ENCODE results near the gene GRPEL2. TPM values are rescaled to one million over a fixed set of nuclear protein-coding genes. Genes with fewer than 3 reads are reported as not detected.

The GRPEL2 gene
- total RNA-seq, 2 experiments from 2014 or later = 27.2 to 27.3 TPM

DNA sequence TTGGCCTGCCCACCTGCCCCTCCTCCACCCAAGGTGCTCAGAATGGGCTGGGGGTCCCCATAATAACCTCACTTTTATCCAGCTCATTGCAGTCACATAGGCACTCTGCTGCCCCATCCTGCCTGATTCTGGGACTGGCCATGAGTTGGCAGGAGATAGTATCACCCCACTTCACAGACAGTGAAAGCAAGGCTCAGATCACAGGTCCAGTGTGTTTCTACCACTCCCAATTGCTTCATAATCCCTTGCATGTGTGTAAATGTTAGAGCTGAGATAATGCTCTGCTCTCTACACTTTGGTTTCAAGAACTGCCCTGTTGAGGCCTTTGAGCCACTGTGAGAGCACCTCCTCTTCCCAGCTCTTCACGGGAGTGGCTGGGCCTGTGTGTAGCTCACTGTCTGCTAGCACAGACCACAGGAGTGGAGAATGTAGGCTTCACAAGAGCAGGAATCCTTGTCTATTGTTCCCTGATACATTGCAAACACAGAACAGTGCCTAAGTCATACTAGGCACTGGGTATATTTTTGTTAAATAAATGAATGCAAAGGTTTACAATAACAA lies 20.9 kb downstream of the GRPEL2 start:
- CTCF ChIA-PET = interaction anchor here (1.1 to 9.8 kb wide), 12 partner anchors 10 to 185 kb away, joined by 3 to 245 read pairs (median 10); partner anchors contain the start of genes CSNK1A1, GRPEL2 and PCYOX1L
- H3K4me3 Mint-ChIP-seq = no peak overlapping the region
- DNase-seq (no peak), ATAC-seq (no peak)
- no peaks in the 10 kb centered on the region for H3K27me3 Mint-ChIP-seq
- no peaks in the 10 kb centered on the region for H3K9me3 Mint-ChIP-seq (ENCODE audit: low read depth)
- H3K36me3 Mint-ChIP-seq = peaks cover 9% of the 10 kb centered on the region
- no peak overlapping the region for H3K27ac Mint-ChIP-seq
- H3K4me1 Mint-ChIP-seq = peaks cover 6% of the 10 kb centered on the region

DNA sequence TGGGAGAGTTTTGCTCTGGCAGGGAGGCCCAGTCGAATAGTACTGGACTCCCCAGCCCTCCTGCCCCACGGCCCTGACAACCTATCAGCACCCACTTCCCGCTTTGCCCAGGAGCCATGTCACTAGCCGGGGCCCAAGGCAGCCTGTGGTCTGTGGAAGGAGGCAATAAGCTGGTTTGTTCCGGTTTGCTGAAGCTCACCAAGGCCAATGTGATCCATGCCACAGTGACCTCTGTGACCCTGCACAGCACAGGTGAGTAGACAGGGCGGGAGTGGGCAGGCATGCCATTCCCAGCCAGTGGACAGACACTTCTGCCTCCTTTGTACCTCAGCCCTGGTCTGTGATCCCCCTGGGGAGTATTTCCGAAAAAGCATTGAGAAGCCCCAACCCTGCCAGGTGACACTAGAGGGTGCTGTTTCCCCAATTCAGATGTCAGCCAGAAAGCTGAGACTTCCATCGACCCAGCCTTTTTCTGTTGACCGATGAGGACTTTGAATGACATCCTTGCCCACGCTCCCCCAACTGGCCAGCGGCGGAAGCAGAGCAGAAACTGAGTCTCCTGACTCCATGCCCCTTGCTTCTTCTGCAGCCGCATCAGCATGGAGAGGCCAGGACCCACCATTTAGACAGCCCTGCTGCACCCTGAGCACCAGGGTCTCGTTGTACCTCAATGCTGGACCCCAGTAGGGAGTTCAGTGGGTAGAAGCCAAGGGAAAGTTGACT lies 22.1 kb downstream of the GRPEL2 start:
- ATAC-seq (peak; percentile 72), DNase-seq (peak; percentile 66)
- no peaks in the 10 kb centered on the region for H3K9me3 Mint-ChIP-seq (ENCODE audit: low read depth)
- no peaks in the 10 kb centered on the region for H3K27me3 Mint-ChIP-seq
- peaks cover 9% of the 10 kb centered on the region for H3K36me3 Mint-ChIP-seq
- H3K27ac Mint-ChIP-seq = no peak overlapping the region
- CTCF ChIA-PET = interaction anchor here (0.6 to 9.8 kb wide), 26 partner anchors 9 to 183 kb away, joined by 3 to 245 read pairs (median 4); partner anchors contain the start of genes CSNK1A1, GRPEL2 and PCYOX1L
- no peak overlapping the region for H3K4me3 Mint-ChIP-seq
- peaks cover 6% of the 10 kb centered on the region for H3K4me1 Mint-ChIP-seq

DNA sequence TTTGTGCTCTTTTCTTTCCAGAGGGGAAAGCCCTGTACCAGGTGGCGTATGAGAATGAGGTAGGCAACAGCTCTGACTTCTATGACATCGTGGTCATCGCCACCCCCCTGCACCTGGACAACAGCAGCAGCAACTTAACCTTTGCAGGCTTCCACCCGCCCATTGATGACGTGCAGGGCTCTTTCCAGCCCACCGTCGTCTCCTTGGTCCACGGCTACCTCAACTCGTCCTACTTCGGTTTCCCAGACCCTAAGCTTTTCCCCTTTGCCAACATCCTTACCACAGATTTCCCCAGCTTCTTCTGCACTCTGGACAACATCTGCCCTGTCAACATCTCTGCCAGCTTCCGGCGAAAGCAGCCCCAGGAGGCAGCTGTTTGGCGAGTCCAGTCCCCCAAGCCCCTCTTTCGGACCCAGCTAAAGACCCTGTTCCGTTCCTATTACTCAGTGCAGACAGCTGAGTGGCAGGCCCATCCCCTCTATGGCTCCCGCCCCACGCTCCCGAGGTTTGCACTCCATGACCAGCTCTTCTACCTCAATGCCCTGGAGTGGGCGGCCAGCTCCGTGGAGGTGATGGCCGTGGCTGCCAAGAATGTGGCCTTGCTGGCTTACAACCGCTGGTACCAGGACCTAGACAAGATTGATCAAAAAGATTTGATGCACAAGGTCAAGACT lies 22.8 kb downstream of the GRPEL2 start:
- CTCF ChIA-PET = interaction anchor here (0.6 to 9.8 kb wide), 28 partner anchors 7 to 183 kb away, joined by 3 to 245 read pairs (median 4); partner anchors contain the start of genes CSNK1A1, GRPEL2 and PCYOX1L
- ATAC-seq (no peak), DNase-seq (no peak)
- H3K9me3 Mint-ChIP-seq (ENCODE audit: low read depth) = no peaks in the 10 kb centered on the region
- peaks cover 6% of the 10 kb centered on the region for H3K4me1 Mint-ChIP-seq
- no peaks in the 10 kb centered on the region for H3K27me3 Mint-ChIP-seq
- H3K27ac Mint-ChIP-seq = peak overlapping the region; percentile 45
- peaks cover 6% of the 10 kb centered on the region for H3K36me3 Mint-ChIP-seq
- no peak overlapping the region for H3K4me3 Mint-ChIP-seq

DNA sequence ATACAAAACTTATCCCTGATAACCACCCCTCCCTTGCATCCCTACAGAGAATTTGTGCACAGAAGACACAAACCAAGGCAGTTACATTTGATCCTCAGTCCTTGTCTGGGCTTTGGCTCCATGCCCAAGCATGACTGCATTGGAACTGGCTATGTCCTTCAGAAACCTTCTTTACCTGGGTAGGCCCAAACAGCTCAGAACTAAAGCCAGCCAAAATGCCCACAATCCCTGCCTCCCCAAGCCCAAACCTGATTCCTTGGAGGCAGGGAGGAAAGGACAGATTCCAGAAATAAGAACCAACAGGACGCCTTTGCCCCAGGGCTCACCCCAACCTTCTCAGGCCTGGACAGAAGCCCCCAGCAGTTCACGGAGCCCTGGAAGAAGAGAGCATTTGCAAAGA lies 25.6 kb downstream of the GRPEL2 start:
- ATAC-seq (no peak), DNase-seq (no peak)
- H3K4me1 Mint-ChIP-seq = peaks cover 6% of the 10 kb centered on the region
- no peaks in the 10 kb centered on the region for H3K9me3 Mint-ChIP-seq (ENCODE audit: low read depth)
- H3K4me3 Mint-ChIP-seq = no peak overlapping the region
- H3K27ac Mint-ChIP-seq = no peak overlapping the region
- H3K27me3 Mint-ChIP-seq = no peaks in the 10 kb centered on the region
- peaks cover 6% of the 10 kb centered on the region for H3K36me3 Mint-ChIP-seq
- CTCF ChIA-PET = interaction anchor here (1.0 to 9.8 kb wide), 13 partner anchors 8 to 179 kb away, joined by 3 to 245 read pairs (median 5); partner anchors contain the start of genes GRPEL2, IL17B and PCYOX1L

DNA sequence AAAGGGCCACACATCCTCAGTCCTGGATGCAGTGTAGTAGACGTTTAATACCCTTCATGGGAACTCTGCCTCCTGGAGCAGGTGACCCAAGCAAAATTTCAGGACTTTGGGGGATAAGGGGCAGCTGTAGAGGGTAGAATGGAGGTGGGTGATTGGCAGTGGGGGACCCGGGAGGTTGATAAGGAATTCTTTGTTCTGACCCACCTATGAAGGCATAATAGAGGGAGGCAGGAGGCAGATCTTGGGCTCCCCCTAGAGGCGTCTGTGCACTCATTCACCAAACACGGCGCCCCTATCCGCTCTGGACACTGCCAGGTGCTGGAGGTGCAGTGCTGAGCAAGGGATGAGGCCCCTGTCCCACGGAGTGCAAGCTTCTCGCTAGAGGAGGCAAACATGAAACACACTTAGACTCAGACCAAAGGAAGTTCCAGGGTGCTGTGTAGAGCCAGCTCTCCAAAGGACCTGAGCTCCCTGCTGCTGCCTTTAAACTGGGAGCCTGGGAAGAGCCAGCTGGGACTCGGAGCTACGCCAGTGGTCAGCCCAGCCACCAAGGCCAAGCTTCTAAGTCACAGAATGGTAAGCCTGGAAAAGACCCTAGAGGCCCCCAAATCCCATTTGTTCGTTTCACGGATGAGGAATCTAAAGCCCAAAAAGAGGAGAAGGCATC lies 26.1 kb downstream of the GRPEL2 start:
- DNase-seq = peak; percentile 76
- no peaks in the 10 kb centered on the region for H3K27me3 Mint-ChIP-seq
- no peak overlapping the region for H3K27ac Mint-ChIP-seq
- CTCF ChIA-PET = interaction anchor here (0.6 to 9.8 kb wide), 24 partner anchors 8 to 180 kb away, joined by 3 to 245 read pairs (median 4); partner anchors contain the start of genes CSNK1A1, GRPEL2, IL17B and PCYOX1L
- no peaks in the 10 kb centered on the region for H3K9me3 Mint-ChIP-seq (ENCODE audit: low read depth)
- peak; percentile 89 for ATAC-seq
- peaks cover 6% of the 10 kb centered on the region for H3K4me1 Mint-ChIP-seq
- H3K4me3 Mint-ChIP-seq = no peak overlapping the region
- peaks cover 6% of the 10 kb centered on the region for H3K36me3 Mint-ChIP-seq

DNA sequence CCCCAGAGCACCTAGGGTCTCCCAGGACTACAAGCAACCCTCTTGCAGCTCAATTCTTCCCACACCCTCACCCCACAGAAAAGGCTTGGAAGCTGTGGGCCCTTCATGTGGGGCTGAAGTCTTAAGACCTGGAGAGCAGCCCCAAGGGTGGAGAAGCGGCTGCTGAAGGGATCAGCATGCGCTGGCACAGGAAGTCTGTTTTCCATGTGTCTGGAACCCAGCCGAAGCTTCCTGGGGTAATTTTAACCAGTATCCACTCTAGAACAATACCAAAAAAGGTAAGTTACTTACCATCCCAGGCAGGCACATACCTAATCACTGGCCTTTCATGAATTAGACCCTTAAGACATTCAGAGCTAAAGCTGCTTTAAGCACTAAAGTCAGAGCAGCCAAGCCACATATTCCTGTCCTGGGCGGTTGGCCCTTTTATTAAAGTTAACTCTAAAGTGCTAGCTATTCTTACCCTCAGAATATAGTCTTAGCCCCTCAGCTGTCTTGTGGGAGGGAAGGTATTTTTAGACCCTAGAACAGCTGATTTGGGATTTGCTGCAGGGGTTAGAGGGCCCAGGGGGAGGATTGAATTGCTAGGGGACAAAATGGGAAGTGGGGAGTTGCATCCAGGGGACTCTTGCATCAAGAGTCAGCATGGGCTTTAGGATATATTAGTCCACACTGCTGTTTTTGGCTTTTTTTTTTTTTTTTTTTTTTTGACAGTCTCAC lies 26.9 kb downstream of the GRPEL2 start:
- DNase-seq (no peak), ATAC-seq (no peak)
- peaks cover 4% of the 10 kb centered on the region for H3K4me1 Mint-ChIP-seq
- H3K36me3 Mint-ChIP-seq = peaks cover 6% of the 10 kb centered on the region
- CTCF ChIA-PET = interaction anchor here (0.6 to 9.8 kb wide), 26 partner anchors 7 to 1950 kb away, joined by 3 to 245 read pairs (median 4); partner anchors contain the start of genes CSNK1A1, GRPEL2, IL17B and PCYOX1L
- H3K4me3 Mint-ChIP-seq = no peak overlapping the region
- no peaks in the 10 kb centered on the region for H3K27me3 Mint-ChIP-seq
- H3K9me3 Mint-ChIP-seq (ENCODE audit: low read depth) = no peaks in the 10 kb centered on the region
- H3K27ac Mint-ChIP-seq = no peak overlapping the region

DNA sequence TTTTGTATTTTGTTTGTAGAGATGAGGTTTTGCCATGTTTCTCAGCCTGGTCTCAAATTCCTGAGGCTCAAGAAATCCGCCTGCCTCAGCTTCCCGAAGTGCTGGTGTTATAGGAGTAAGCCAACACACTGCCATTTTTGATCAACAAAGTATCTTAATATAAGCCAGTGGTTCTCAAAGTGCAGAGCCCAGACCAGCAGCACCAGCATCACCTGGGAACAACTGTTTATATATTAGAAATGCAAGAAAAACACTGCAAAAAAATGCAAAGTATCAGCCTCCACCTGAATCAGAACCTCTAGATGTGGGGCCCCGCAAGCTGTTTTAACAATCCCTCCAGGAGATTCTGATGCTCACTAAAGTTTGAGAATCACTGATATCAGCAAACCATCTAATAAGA lies 27.6 kb downstream of the GRPEL2 start:
- ATAC-seq (no peak), DNase-seq (no peak)
- H3K9me3 Mint-ChIP-seq (ENCODE audit: low read depth) = no peaks in the 10 kb centered on the region
- H3K4me3 Mint-ChIP-seq = no peak overlapping the region
- H3K4me1 Mint-ChIP-seq = no peaks in the 10 kb centered on the region
- no peak overlapping the region for H3K27ac Mint-ChIP-seq
- CTCF ChIA-PET = interaction anchor here (1.3 to 9.8 kb wide), 9 partner anchors 9 to 190 kb away, joined by 3 to 245 read pairs (median 13); partner anchors contain the start of genes GRPEL2 and PCYOX1L
- peaks cover 5% of the 10 kb centered on the region for H3K36me3 Mint-ChIP-seq
- no peaks in the 10 kb centered on the region for H3K27me3 Mint-ChIP-seq

DNA sequence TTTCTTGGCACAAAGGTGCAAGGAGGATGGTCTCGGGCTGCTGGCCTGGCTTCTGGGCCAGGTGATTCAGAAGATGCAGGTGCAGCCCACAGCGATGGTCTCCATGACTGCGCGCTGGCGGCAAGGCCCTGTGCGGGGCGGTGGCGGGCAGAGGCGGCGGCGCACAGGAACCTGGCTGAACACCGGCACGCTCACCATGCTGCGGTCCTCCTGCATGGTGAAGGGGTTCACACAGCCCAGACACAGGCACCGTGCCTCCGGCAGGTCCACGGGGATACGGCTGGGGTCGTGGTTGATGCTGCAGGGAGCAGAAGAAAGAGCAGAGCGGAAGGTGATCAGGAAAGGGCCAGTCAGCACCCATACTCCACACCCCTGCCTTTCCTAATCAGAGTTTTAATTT lies 29.0 kb downstream of the GRPEL2 start:
- no peaks in the 10 kb centered on the region for H3K27me3 Mint-ChIP-seq

DNA sequence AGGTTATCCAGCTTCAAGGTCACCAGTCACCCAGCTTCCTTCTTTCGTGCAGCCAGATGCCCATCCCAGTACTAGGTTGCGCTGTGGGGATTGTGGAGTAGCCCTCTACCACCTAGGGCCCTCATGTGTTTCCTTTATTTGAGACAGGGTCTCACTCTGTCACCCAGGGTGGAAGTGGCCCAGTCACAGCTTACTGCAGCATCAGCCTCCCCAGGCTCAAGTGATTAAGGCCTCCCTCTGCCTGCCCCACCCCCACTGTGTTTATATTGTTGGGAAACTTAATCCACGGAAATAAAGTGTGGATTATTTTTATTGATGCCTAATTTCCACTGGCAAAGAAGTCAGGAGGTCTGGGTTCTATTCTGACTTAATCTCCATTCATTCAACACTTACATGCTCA lies 29.5 kb downstream of the GRPEL2 start:
- Mint-ChIP-seq H3K4me3 (no peak overlapping the region), H3K9me3 (ENCODE audit: low read depth) (no peaks in the 10 kb centered on the region), H3K4me1 (no peaks in the 10 kb centered on the region), H3K27me3 (no peaks in the 10 kb centered on the region), H3K36me3 (no peaks in the 10 kb centered on the region), H3K27ac (no peak overlapping the region)
- ATAC-seq (no peak), DNase-seq (no peak)
- CTCF ChIA-PET = interaction anchor here (0.9 to 9.5 kb wide), 4 partner anchors 37 to 72 kb away, joined by 3 to 245 read pairs (median 8); no protein-coding TSS in a partner anchor

More for the DNA sequence above, 29.0 kb downstream of the GRPEL2 start:
- Mint-ChIP-seq H3K27ac (no peak overlapping the region), H3K4me3 (no peak overlapping the region), H3K4me1 (no peaks in the 10 kb centered on the region), H3K36me3 (no peaks in the 10 kb centered on the region), H3K9me3 (ENCODE audit: low read depth) (no peaks in the 10 kb centered on the region)
- CTCF ChIA-PET = interaction anchor here (1.0 to 9.5 kb wide), 2 partner anchors 53 to 72 kb away, joined by 3 to 245 read pairs; no protein-coding TSS in a partner anchor
- ATAC-seq = no peak
- DNase-seq = no peak

DNA sequence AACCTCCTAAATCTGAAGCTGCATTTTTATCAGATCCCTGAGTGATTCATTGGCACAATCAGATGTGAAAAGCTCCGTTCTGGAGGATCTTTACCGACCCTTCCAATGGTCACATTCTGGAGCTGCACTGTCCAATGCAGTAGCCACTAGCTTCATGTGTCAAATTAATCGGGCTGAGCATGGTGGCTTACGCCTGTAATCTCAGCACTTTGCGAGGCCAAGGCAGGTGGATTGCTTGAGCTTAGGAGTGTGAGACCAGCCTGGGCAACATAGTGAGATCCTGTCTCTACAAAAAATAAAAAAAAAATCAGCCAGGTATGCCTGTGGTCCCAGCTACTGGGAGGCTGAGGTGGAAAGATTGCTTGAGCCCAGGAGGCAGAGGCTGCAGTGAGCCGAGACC lies 30.1 kb downstream of the GRPEL2 start:
- CTCF ChIA-PET = interaction anchor here (0.9 to 2.6 kb wide), 3 partner anchors 10 to 58 kb away, joined by 3 to 12 read pairs (median 4); no protein-coding TSS in a partner anchor
- Mint-ChIP-seq H3K4me1 (no peaks in the 10 kb centered on the region), H3K27ac (no peak overlapping the region), H3K4me3 (no peak overlapping the region), H3K36me3 (no peaks in the 10 kb centered on the region), H3K9me3 (ENCODE audit: low read depth) (no peaks in the 10 kb centered on the region), H3K27me3 (no peaks in the 10 kb centered on the region)
- no peak for DNase-seq
- ATAC-seq = no peak

DNA sequence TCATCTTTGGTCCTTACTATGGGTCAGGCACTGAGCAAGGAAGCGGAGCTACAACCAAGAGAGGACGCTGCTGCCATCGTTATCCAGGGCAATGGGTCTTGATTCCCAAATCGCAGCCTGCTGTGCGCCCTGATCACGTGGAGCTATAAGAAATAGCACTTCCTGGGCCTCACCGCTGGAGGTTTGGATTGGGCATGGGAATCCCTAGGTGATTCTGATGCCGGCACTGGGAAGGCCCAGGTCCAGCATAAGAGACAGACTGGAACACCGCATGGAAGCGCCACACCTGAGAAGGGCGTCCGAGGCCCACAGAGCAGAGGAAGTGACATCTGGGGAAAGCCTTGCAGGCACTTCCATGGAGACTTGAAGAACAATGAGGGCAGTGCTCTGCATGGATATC lies 30.8 kb downstream of the GRPEL2 start:
- no peaks in the 10 kb centered on the region for H3K27me3 Mint-ChIP-seq
- CTCF ChIA-PET = interaction anchor here (1.0 to 2.6 kb wide), 3 partner anchors 9 to 59 kb away, joined by 4 to 12 read pairs (median 4); no protein-coding TSS in a partner anchor
- H3K27ac Mint-ChIP-seq = no peak overlapping the region
- ATAC-seq = no peak
- no peak for DNase-seq
- no peaks in the 10 kb centered on the region for H3K9me3 Mint-ChIP-seq (ENCODE audit: low read depth)
- H3K4me1 Mint-ChIP-seq = no peaks in the 10 kb centered on the region
- H3K36me3 Mint-ChIP-seq = no peaks in the 10 kb centered on the region
- no peak overlapping the region for H3K4me3 Mint-ChIP-seq

Measured in activated CD8-positive, alpha-beta memory T cell treated with anti-CD3 and anti-CD28 coated beads, Interleukin-2, amount 10 ng/mL, durations not matched to agents 7 days and 5 days (primary cell).